SIG-M5 treated with dmso at 0.1 percent for 504 hours (cell line): Measurements from ENCODE around the gene TENM3.

Experiments
- DNase-seq: peaks from one replicate; lab custom pipeline; 2025; ENCODE audit not compliant: unreplicated experiment; lab: John Stamatoyannopoulos, UW

The TENM3 gene

DNA sequence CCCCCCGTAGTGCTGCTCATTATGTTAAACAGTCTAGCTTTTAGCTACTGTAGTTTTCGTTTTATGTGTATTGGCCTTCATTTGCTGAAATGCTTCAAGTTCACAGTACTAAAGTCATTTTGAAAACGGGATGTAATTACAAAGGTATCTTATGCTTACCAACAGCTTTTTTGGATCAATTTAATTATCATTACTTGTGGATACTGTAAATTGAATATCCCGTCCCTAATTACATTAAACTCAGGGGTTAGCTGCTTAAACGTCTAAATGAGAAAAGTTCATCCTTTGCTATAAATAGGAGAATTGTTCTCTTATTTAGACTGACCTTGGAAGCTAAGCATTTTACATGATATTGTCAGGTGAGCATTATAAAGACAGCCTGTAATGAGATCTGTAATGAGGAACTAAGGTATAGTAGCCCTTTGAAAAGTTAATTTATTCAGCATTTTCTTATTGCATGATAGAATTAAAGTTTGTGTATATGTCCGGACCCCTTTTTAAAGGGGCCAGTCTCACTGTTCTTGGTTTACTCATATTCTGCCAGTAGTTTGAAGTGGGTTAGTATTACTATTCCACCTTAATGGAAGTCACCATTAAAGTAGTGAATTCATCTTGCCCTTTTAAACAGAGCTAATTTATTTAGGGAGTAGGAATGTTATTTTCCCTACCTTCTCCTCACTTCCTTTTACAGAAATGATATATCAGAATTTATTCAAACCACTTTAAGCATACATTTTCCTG is 252.6 kb downstream of the TENM3 start:
- no peak for DNase-seq

GRCh38 chr4:182496408-182496807 is 253.2 kb downstream of the TENM3 start:
- no peak for DNase-seq

DNA sequence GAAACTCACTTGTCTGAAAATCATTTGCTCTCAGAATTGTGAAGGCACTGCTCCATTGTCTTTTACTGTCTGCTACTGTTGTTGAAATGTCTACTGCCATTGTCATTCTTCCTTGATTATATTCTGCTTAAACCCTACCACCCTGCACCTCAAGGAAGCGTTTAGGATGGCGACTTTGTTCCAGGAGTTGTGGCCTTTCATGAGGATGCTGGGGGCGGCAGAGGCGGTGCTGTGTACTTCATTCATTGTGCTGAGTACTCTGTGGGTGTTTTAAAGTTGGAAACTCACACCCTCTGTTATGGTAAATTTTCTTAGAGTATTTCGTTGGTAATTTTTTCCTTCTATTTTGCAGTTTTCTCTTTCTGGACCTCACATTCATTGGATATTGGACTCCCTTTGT is 258.9 kb downstream of the TENM3 start:
- DNase-seq, result no peak

GRCh38 chr4:182504463-182504862 is 261.3 kb downstream of the TENM3 start:
- DNase-seq, result no peak

DNA sequence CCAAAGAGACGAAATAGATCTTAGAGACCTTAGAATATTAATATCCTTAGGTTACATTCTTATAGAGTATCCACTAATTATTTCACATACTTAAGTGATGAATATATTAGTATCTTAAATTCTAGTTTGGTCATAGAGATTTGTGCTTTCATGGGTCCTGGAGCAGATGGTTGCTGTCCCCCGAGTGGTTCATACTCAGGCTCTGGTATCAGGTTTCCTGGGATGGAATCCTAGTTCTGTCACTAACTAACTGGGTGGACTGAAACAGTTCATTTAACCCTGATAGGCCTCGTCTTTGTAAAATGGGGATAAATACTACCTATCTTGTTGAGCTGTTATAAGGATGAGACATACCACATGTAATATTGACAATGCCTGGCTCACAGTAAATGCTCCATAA is 264.6 kb downstream of the TENM3 start:
- no peak for DNase-seq

- no peak for DNase-seq
Measured at GRCh38 chr4:182510836-182511235, 267.6 kb downstream of the TENM3 start.

- no peak for DNase-seq
Measured at GRCh38 chr4:182513587-182514291, 270.5 kb downstream of the TENM3 start.

GRCh38 chr4:182518421-182518820 is 275.2 kb downstream of the TENM3 start:
- DNase-seq, result no peak

DNA sequence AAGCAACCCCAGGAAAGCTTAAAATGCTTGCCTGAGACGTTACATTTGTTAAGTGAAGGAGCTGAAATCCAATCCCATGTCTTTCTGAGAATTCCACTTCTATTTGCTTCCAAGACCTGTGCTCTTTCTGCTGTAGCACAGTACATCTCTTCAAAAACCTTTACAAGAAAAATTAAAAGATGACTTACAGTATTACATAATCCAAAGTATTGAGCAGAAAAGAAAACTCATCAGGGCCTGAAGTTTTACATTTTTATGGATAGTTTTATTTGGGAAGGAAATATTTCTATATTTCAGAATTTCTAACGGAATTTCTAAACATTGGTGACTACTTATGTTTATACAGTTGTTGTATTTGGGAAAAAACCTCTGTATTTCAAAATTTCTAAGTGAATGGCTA is 276.3 kb downstream of the TENM3 start:
- no peak for DNase-seq

GRCh38 chr4:182521011-182521410 is 277.8 kb downstream of the TENM3 start:
- DNase-seq, result no peak

GRCh38 chr4:182528819-182529218 is 285.6 kb downstream of the TENM3 start:
- no peak for DNase-seq

GRCh38 chr4:182530451-182530850 is 287.2 kb downstream of the TENM3 start:
- DNase-seq, result no peak

- DNase-seq, result no peak
Measured at GRCh38 chr4:182531555-182532162, 288.5 kb downstream of the TENM3 start.

DNA sequence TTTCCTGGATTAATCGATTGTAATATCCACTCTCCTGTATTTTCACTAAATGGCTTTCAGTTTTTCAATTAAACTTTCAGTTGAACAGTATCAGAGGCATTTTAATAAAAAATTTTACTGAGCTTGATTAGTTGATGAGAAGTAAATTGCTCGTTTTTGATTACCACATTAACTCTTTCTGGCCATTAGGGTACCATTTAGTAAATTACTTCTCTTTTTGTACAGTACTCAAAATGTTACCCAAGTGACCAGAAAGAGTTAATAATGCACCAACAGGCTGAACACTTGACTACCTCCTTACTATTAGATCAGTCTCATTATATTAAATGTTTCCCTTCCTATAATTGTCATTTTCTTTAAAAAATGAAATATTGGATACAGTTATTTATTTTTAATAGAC is 289.2 kb downstream of the TENM3 start:
- no peak for DNase-seq

DNA sequence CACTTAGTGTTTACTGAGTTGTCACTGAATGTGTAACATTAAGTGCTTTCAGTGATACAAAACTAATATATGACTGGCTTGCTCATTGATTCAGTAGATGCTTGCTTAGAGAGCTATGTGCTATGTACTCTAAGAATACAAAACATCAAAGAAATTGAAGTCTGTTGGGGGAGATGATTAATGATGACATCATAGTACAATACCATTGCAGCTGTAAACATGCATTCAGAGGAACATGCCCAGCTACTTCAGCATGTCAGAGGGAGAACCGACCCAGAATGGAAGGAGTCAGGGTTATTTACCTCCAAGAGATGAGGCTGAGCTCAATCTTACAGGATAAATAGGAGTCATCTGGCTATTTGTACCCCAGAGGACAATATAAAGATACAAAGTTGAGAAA is 290.8 kb downstream of the TENM3 start:
- no peak for DNase-seq

GRCh38 chr4:182536221-182536811 is 293.1 kb downstream of the TENM3 start:
- DNase-seq, result no peak

GRCh38 chr4:182537031-182537795 is 294.0 kb downstream of the TENM3 start:
- DNase-seq, result no peak

- DNase-seq, result no peak
Measured at GRCh38 chr4:182538031-182538430, 294.8 kb downstream of the TENM3 start.

GRCh38 chr4:182540496-182540895 is 297.3 kb downstream of the TENM3 start:
- DNase-seq, result no peak

GRCh38 chr4:182547435-182547834 is 304.2 kb downstream of the TENM3 start:
- DNase-seq, result no peak

- DNase-seq, result no peak
Measured at GRCh38 chr4:182548156-182548555, 305.0 kb downstream of the TENM3 start.
